HepG2 (cell line): ENCODE results near the gene SERINC5. TPM values are rescaled to one million over a fixed set of nuclear protein-coding genes. Genes with fewer than 3 reads are reported as not detected.

Experiments used
- ELF3 ChIP-seq: IDR thresholded peaks from 2 replicates; pipeline ENCODE4 v1.6.1; 2016; ENCODE audit warnings: missing genetic modification reagents, missing compliant biosample characterization
- MED13 ChIP-seq: sonication (generic); formaldehyde crosslinking; IDR thresholded peaks from 2 replicates; pipeline ENCODE4 v1.5.0; 2020; ENCODE audit warnings: missing genetic modification reagents
- MYPOP ChIP-seq: sonication (generic); formaldehyde crosslinking; IDR thresholded peaks from 2 replicates; pipeline ENCODE4 v1.8.1; 2023; ENCODE audit warnings: mild to moderate bottlenecking, moderate library complexity, missing genetic modification reagents
- NR0B2 ChIP-seq: sonication (generic); formaldehyde crosslinking; IDR thresholded peaks from 2 replicates; pipeline ENCODE4 v1.4.0; 2020; ENCODE audit warnings: mild to moderate bottlenecking, missing genetic modification reagents
- PHF8 ChIP-seq: sonication (generic); formaldehyde crosslinking; IDR thresholded peaks from 2 replicates; pipeline ENCODE4 v1.5.0; 2020; ENCODE audit warnings: missing genetic modification reagents
- SMAD1 ChIP-seq: sonication (generic); formaldehyde crosslinking; IDR thresholded peaks from 2 replicates; pipeline ENCODE4 v1.4.0; 2020; ENCODE audit warnings: missing genetic modification reagents, low read depth, mild to moderate bottlenecking, borderline replicate concordance
- STAT6 ChIP-seq: sonication (generic); formaldehyde crosslinking; IDR thresholded peaks from 2 replicates; pipeline ENCODE4 v1.4.0; 2020; ENCODE audit warnings: missing genetic modification reagents, mild to moderate bottlenecking, borderline replicate concordance
- YEATS4 ChIP-seq: sonication (generic); formaldehyde crosslinking; IDR thresholded peaks from 2 replicates; pipeline ENCODE4 v1.4.0; 2020; ENCODE audit warnings: missing genetic modification reagents, borderline replicate concordance
- ZBTB7B ChIP-seq: sonication (generic); formaldehyde crosslinking; IDR thresholded peaks from 2 replicates; pipeline ENCODE4 v1.4.0; 2020; ENCODE audit warnings: missing genetic modification reagents
- ZNF33B ChIP-seq: sonication (generic); formaldehyde crosslinking; IDR thresholded peaks from 2 replicates; pipeline ENCODE4 v1.5.1; 2020; ENCODE audit warnings: mild to moderate bottlenecking, missing genetic modification reagents
- ZNF382 ChIP-seq: sonication (generic); formaldehyde crosslinking; IDR thresholded peaks from 2 replicates; pipeline ENCODE4 v1.5.0; 2020; ENCODE audit warnings: missing genetic modification reagents, mild to moderate bottlenecking, borderline replicate concordance
- ZNF451 ChIP-seq: sonication (generic); formaldehyde crosslinking; IDR thresholded peaks from 2 replicates; pipeline ENCODE4 v1.5.0; 2020; ENCODE audit warnings: mild to moderate bottlenecking, missing genetic modification reagents
- ZNF513 ChIP-seq: sonication (generic); formaldehyde crosslinking; conservative IDR thresholded peaks from 2 replicates; pipeline ENCODE4 v1.5.0; 2020; ENCODE audit warnings: missing genetic modification reagents
- ZNF646 ChIP-seq: sonication (generic); formaldehyde crosslinking; IDR thresholded peaks from 2 replicates; pipeline ENCODE4 v1.9.0; 2021; ENCODE audit warnings: mild to moderate bottlenecking, missing genetic modification reagents
- ZNF724P ChIP-seq: sonication (generic); formaldehyde crosslinking; IDR thresholded peaks from 2 replicates; pipeline ENCODE4 v1.8.0; 2022; ENCODE audit warnings: missing genetic modification reagents, borderline replicate concordance
- ZZZ3 ChIP-seq: sonication (generic); formaldehyde crosslinking; IDR thresholded peaks from 2 replicates; pipeline ENCODE4 v1.4.0; 2020; ENCODE audit warnings: missing genetic modification reagents, mild to moderate bottlenecking, borderline replicate concordance
- polyA plus RNA-seq, 8 experiments: library from polyadenylated mRNA; depleted of rRNA in 3 of 8; stranded (reverse) in 7 of 8; unstranded in 1 of 8; fragments of >200 nt; fragmentation: Illumina TruSeq in 4 of 8; extraction: Trizol in 4 of 8; gene quantifications; 2 replicates each; pipeline versions ENCODE4 v1.2.1 to v1.2.3, GENCODE V29; 2011 to 2016; ENCODE audit warnings: low read depth in 4 of 8, missing spikeins in 1 of 8, mixed read lengths in 1 of 8; ENCODE audit not compliant: insufficient read depth in 1 of 8
- total RNA-seq, 5 experiments: library from RNA; depleted of rRNA; stranded (reverse); fragments of >200 nt; fragmentation: Illumina TruSeq; extraction: Trizol; gene quantifications; 2 replicates each; pipeline ENCODE4 v1.2.3, GENCODE V29; 2016; ENCODE audit warnings: low read depth in 1 of 5

SERINC5 gene
- total and polyA plus RNA-seq, 2 of the 13 experiments (the other 11 are each of a cell fraction or from before 2014, with no cell fraction given), result 17.3 to 22.8 TPM

- no peak for TF ChIP-seq ZNF33B
- TF ChIP-seq ZNF451 (CRISPR knock-in tag), result no peak
- no peak for TF ChIP-seq PHF8 (CRISPR knock-in tag)
- TF ChIP-seq ZNF724P (CRISPR knock-in tag), result no peak
- TF ChIP-seq ZNF513 (CRISPR knock-in tag), result no peak
- TF ChIP-seq STAT6, result no peak
- no peak for TF ChIP-seq ZNF382 (CRISPR knock-in tag)
- TF ChIP-seq YEATS4, result no peak
- no peak for TF ChIP-seq ELF3 (CRISPR knock-in tag)
- TF ChIP-seq MYPOP, result no peak
- TF ChIP-seq MED13 (CRISPR knock-in tag), result no peak
- TF ChIP-seq ZNF646 (CRISPR knock-in tag), result no peak
- TF ChIP-seq ZBTB7B (CRISPR knock-in tag), result no peak
- TF ChIP-seq NR0B2 (CRISPR knock-in tag), result no peak
- no peak for TF ChIP-seq SMAD1
- no peak for TF ChIP-seq ZZZ3 (CRISPR knock-in tag)
Observed at GRCh38 chr5:80246995-80247729, 8.7 kb downstream of the SERINC5 start (continued).
